ENCODE results near the gene KRT7. TPM values are rescaled to one million over a fixed set of nuclear protein-coding genes. Genes with fewer than 3 reads are reported as not detected.

The KRT7 gene
- total and polyA plus RNA-seq, 2 donors (not counting 3 experiments of a cell fraction or from before 2014, with no cell fraction given), result 120 to 293 TPM

- Histone ChIP-seq H3K9me3 (replicated peaks; ENCODE audit: control insufficient read depth, insufficient read depth, low read length) (no peaks in the 10 kb centered on the region), H3K36me3 (ENCODE audit: control insufficient read depth in 2 of 2, extremely low read depth in 1 of 2, insufficient read depth in 2 of 2, low read length in 2 of 2) (no peaks in the 10 kb centered on the region), H3K79me2 (ENCODE audit: control insufficient read depth, insufficient read depth, low read length) (no peaks in the 10 kb centered on the region), H2AFZ (ENCODE audit: low read depth, low read length) (no peak overlapping the region), H3K27me3 (ENCODE audit: control insufficient read depth in 2 of 2, insufficient read depth in 2 of 2, low read length in 2 of 2) (no peaks in the 10 kb centered on the region), H3K4me1 (ENCODE audit: control insufficient read depth, extremely low read depth, insufficient read depth, low read length) (peaks cover 34% of the 10 kb centered on the region), H3K9ac (replicated peaks; ENCODE audit: extremely low read depth, insufficient read depth, low read length) (no peak overlapping the region), H4K20me1 (replicated peaks; ENCODE audit: control insufficient read depth, extremely low read depth, insufficient read depth, low read length) (no peaks in the 10 kb centered on the region), H3K4me3 (replicated peaks in 1 of 3; ENCODE audit: insufficient read depth in 1 of 3, low read depth in 1 of 3, low read length in 3 of 3) (no peak overlapping the region), H3K27ac (ENCODE audit: insufficient read depth, low read depth, low read length) (no peak overlapping the region), H3K9me1 (replicated peaks; ENCODE audit: control insufficient read depth, extremely low read depth, insufficient read depth, low read length) (no peaks in the 10 kb centered on the region), H3K4me2 (ENCODE audit: insufficient read depth, low read length) (no peak overlapping the region)
- intact Hi-C loops (cut with micrococcal nuclease) (loop anchor here (1.0 to 10.0 kb wide), 7 partner anchors 21 to 662 kb away; partner anchors contain the start of gene KRT80), dilution Hi-C loops (cut with MboI; ENCODE audit: extremely low pct_ligation_motif_present, low sequenced_read_pairs) (no loop called here)
- TF ChIP-seq EZH2 (IDR thresholded peaks at IDR 0.05; ENCODE audit: borderline replicate concordance, low read depth, low read length, severe bottlenecking), result no peak
- TF ChIP-seq MAX (IDR thresholded peaks at IDR 0.05; ENCODE audit: insufficient read depth, insufficient read length), result no peak
- no peak for TF ChIP-seq POLR2AphosphoS5 (IDR thresholded peaks at IDR 0.05; ENCODE audit: insufficient read depth, low read depth, low read length)
- no peak for TF ChIP-seq POLR2A (IDR thresholded peaks at IDR 0.05; ENCODE audit: low read depth, low read length)
- TF ChIP-seq JUN (IDR thresholded peaks at IDR 0.05; ENCODE audit: borderline replicate concordance, insufficient read depth, insufficient read length, low read depth), result no peak
- TF ChIP-seq FOS (IDR thresholded peaks at IDR 0.05; ENCODE audit: borderline replicate concordance, insufficient read depth, low read length), result no peak
- no peak for TF ChIP-seq GATA2 (IDR thresholded peaks at IDR 0.05; ENCODE audit: insufficient read depth, insufficient read length, low read depth, low read length)
- TF ChIP-seq CTCF (IDR thresholded peaks at IDR 0.05; ENCODE audit: extremely low read depth in 1 of 2, insufficient read depth in 1 of 2, low read depth in 1 of 2, low read length in 2 of 2), result no peak
- BruUV-seq (replicated peaks), result no TSS peak
- POLR2A ChIA-PET, result interaction anchor here (1.2 kb wide), 1 partner anchor 13 kb away, joined by 3 read pairs; no protein-coding TSS in a partner anchor
- CTCF ChIA-PET, result interaction anchor here (0.7 to 8.1 kb wide), 27 partner anchors 9 to 115 kb away, joined by 3 to 138 read pairs (median 5); partner anchors contain the start of gene KRT80
- no peak for FAIRE-seq
- no peak for DNase-seq (ENCODE audit: low read depth, low spot score)
Measured at GRCh38 chr12:52212701-52213563, 20.1 kb upstream of the KRT7 start.
